CD4-positive, alpha-beta T cell treated with Interleukin-15 for 4 hours (primary cell): ENCODE results near the gene PPFIA4.

Source experiments
- DNase-seq: peaks from one replicate; pipeline ENCODE4 v3.0.0-alpha.2; 2020; ENCODE audit warnings: low spot score

The PPFIA4 gene

DNA sequence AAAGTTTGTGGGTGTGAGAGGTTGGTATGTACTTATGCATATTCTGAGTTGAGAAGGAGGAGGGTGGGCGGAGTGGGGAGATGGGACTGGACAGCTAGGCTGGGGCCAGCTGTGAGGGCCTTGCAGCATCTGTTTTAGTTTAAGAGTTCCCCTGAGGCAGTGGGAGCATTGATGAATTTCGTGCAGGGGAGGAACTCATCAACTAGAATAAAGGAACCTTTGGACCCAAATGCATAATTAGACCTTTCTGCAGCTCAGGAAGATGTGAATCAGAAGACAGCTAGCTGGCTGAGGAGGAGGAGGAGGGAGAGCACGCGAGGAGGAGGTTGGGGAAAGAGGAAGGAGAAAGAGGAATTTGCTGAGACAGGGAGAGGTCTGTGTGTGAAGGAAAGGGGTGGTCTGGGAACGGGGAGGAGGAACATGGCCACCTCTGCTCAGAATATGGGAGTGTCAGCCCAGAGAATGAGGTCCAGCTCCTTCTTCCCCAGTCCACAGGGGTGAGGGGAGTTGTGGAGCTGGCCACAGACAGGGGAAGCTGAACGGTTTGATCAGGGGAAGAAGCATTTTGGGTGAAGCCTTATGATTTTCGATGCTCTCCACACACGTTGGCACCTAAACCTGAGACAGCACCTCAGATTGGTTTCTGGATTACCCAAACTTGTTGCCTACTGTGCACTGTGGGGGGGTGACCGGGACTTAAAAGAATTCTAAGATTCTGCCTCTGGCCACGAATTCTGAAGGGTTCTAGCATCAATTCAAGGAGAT is 31.8 kb downstream of the PPFIA4 start:
- DNase-seq = no peak

DNA sequence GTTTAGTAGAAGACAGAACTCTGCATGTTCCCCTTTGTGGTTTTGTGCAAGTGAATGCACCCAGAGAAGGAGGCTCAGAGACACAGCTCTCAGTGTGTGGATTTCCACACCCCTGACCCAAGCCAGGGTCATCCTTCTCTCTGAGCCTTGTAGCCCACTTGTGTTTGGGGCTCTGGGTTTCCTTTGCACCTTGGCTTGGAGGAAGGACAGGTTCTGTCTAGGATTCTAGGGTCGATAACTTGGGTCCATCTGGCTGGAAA is 32.3 kb downstream of the PPFIA4 start:
- no peak for DNase-seq

DNA sequence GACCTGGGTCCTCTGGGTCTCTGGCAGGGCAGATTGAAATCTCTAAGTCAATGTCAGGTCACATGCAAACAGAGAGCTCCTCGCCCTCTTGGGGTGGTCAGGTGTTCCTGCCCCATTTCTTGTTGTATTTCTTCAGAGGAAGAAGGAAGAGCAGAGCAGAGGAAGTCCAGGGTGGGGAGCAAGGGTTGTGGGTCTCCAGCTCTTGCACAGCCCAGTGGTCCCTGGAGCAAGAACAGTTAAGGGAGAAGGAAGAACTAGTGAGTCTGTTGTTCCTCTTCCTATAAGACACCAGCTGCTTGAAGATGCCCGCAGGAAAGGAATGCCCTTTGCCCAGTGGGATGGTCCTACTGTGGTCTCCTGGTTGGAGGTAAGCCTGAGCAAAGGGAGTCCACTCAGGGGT is 33.2 kb downstream of the PPFIA4 start:
- DNase-seq = no peak

DNA sequence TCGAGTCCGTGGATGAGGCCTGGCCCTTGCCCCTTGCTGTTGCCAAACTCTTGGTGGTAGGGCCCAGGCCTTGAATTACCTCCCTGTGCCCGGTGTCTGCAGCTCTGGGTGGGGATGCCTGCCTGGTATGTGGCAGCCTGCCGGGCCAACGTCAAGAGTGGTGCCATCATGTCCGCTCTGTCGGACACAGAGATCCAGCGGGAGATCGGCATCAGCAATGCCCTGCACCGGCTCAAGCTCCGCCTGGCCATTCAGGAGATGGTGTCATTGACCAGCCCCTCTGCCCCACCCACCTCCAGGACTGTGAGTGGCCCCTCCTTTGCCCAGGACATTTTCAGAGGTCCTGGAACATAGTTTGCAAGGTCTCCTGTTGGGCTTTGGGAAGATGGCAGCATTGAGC is 33.8 kb downstream of the PPFIA4 start:
- DNase-seq = no peak

DNA sequence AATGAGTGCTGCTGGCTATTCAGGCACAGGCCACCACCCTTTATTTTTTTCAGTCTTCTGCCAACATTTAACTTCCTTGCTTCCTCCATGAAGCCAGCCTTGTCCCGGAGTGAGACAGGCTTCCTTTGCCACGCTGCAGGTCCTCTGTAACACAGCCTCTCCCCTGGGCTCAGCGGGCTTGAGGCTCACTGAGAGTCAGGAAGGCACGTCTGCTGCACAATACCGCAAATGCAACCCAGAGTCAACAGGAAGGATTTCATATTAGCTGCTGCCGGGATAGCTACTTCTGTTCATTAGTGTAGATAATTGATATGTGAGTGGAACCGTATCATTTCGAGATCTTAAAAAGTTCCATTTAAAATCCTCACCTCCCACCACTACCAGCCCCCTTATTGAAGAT is 37.0 kb downstream of the PPFIA4 start:
- DNase-seq = no peak

DNA sequence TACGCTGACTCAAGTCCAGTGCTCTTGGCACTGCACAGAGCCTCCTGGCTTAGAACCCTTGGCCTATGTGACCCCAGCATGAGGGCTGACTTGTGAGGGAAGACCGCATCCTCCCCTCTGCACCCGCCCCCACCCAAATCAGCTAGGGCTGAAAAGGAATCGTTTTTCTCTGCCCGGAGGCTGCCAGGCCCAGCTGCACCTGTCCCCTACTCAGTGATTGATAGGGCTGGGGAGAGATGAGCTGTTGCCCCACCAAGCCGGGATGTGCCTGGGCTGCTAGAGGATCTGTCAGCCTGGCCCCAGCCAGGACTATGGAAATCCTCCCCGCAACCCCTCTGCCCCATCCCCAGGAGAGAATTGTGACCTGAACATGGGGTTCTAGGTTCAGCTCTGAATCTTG is 38.9 kb downstream of the PPFIA4 start:
- DNase-seq = no peak

DNA sequence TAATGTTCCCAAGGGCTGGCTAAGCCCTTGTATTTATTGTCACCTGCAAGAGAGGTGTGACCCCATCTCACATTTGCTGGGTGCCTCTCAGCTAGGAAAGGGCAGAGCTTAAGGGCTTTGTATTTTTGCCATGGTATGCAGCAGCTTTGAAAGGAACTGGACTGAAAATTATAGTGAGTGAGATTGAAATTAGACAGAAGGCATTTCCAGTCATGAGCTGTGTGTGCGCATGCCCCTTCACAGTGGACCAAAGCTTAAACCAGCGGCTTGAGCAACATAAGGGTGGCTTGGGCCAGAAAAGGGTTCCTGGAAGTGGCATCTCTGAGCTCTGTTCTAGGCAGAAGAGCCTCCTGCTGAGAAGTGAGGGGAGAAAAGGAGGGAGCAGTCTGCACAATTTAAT is 39.7 kb downstream of the PPFIA4 start:
- DNase-seq = no peak

DNA sequence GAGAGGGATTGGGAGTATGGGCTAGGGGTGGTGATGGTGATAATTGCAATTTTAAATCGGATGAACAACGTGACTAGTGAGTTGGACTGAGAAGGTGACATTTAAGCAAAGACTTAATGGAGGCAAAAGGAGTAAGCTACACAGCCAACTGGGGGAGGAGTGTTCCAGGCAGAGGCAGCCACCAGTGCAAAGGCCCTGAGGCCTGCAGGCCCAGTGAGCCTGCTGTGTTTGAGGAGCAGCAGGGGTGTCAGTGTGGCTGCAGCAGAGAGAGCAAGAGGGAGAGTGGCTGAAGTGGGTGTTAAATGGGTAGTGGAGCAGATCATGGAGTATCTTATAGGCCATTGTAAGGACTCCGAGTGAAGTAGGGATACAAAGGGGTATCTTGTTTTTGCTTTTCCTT is 40.7 kb downstream of the PPFIA4 start:
- no peak for DNase-seq

DNA sequence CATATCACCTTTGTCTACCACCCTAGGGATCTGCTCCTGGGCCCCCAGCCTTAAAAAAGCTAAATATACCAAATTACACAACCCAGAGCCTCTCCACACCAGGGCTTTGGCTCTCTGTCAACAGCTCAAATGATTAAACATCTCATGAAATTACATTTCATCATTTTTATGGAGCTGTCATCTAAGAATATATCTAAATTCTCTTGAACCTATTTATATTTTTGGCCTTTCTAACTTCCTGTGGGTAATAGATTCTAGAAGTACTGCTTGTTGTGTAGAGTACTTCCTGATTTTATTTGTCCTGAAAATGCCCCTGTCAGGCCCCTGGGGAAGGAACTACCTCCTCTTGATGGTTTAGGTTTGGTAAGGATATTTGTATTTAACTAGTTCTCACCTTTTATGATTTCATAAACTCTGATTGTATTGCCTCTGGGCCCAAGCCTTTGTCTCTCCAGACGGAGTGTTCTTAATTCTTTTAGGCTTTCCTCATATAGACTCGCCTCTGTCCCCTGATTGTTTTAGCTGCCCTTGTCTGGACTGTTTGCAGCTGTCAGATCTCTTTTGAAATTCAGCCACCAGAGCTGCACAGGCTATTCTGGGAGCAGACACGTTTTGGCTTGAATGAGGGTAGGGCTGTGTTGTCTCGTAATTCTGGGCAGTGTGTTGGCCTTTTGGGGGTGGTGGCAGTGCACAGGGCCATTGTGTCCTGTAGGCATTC is 42.9 kb downstream of the PPFIA4 start:
- DNase-seq = no peak

DNA sequence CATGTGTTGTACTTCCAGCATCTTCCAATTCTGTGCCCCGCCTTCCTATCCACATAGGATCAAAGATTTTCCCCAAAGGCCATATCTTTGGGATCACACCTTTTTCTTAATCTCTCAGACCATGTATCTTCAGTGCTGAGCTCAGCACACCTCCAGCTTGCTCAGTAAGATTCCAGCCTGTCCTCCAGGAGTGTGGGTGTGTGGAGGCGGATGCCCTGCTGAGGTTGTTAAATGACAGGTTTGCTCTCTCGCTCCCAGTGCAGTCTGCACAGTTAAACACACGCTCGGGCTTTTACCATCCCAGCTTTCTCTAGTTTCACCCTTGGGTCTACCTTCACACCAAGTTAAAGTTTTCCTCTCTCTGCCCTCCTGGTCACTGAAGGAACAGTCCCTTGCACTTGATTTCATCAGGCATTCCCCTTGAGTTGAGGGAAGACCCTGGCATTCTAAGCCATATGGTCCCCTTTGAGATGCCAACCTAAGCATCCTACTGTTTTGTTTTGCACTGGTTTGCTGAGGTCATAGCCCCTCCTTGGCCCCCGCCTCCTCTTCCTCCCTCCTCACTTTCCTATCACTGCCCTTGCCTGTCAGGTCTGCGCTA is 45.8 kb downstream of the PPFIA4 start:
- no peak for DNase-seq

DNA sequence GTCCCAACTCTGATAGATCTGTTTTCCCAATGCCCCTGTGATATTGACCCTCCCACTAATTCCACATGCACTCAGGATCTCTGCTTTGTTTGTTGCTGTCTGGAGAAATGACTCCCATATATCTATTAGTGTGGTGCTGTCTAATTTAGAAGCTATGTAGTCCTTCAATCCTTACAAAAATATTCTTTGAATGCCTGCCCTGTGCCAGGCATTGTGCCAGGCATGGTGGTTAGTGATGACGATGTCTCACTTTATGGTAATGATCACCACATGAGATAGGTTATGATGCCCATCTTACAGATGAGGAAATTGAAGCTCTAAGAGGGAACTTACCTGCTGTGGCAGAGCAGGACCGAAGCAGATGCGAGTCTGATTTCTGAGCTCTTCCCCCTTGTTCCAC is 46.6 kb downstream of the PPFIA4 start:
- DNase-seq = no peak

DNA sequence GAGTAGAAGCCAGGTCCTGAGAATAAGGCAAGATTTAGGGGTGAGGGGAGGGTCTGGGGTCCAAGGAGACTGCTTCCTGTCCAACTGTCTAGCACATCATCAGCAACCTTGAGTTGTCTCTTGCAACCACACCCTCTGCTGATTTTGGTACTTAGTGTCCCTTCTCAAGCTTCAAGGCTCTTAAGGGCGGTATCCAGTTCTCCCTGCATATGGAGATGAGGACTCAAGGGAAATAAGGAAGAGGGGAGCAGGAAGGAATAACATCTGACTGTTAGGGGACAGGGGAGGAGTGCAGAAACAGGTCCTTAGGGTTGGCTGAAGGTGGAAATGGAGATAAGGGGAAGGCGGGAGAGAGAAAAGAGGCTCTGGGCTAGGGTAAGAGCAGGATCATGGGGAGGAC is 47.2 kb downstream of the PPFIA4 start:
- no peak for DNase-seq

DNA sequence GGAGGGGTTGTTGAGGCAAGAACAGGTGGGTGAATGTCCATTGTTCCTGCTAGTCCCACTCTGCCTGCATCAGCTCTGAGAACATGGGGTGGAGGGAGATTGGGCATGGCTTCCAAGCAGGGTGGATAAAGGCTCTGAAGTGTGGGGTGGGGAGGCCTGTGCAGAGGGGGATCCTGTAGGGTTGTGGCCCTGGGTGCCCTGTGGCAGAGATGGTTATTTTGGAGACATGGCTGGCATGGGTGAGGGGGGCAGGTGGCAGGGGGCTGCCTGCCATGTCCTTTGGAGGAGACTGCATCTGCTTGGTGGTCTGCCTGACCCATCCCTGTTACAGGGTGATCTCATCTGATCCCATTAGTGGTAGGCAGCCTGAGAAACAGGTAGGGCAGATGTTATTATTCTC is 48.3 kb downstream of the PPFIA4 start:
- no peak for DNase-seq

DNA sequence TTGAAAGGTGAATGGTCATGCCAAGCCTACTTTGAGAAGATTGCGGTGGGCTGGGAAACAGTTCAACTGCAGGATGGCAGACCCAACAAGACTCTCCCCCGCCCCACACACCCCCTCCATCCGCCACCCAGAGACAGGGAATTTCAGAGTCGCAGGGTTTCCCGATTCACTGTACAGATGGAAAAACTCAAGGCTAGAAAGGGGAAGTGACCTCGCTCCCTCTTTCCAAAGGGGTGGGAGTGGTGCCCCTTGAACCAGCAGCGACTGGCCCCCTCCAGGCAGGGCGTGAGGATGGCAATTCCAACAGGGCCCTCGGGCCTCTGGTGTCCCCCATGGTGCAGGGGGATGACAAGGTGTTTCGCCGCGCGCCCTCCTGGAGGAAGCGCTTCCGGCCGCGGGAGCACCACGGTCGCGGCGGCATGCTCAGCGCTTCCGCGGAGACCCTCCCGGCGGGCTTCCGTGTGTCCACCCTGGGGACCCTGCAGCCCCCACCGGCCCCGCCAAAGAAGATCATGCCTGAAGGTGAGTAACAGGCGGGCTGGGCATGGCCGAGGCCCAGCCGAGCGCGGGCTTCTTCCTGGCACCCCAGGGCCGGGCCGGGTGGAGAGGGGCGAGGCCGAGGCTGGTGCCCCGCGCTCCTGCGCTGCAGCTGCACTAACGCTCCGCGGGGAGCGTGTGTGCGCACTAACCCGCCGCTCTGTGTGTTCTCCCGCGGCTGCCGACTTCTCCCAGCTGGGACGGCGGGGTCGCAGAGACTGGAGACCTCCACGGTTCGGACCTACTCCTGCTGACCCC is 49.1 kb downstream of the PPFIA4 start:
- DNase-seq = no peak

DNA sequence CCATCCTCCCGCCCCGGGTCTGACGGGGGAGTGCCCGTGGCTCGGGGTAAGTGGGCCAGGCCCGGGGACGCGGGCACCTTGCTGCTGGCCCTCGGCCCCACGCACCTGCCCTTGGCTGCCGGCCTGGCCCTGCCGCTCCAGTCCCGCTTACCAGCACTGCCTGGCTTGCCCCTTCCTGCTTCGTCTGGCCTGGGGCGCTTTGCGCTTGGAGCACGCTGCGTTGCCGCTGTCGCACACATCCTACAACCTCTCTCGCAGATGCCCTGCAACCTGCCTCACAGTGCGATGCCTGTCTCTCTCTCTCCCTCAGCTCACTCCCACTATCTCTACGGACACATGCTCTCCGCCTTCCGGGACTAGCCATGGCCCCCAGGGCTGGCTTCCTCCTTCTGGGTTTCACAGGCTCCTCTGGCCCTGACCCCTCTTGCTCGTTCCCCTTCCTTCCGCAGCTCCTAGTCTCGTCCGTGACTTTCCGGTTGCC is 49.8 kb downstream of the PPFIA4 start:
- DNase-seq = no peak

DNA sequence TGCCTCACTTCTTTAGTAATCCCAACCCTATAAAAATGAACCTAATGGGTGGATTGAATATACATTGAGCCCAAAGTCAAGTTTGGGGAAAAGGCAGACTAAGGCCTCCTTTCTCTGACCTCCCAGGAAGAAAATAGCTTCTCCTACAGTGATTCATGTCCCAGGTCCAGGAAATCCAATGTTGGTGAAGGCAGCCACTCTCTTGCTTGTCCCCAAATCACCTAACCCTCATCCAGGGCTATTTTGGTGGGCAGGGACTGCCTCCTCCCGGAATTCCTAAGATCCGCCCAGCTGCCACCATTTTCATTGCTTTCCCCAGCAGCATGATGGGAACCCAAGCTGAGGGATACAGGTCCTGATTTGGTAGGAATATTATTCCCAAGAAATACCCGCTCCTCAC is 51.1 kb downstream of the PPFIA4 start:
- no peak for DNase-seq

DNA sequence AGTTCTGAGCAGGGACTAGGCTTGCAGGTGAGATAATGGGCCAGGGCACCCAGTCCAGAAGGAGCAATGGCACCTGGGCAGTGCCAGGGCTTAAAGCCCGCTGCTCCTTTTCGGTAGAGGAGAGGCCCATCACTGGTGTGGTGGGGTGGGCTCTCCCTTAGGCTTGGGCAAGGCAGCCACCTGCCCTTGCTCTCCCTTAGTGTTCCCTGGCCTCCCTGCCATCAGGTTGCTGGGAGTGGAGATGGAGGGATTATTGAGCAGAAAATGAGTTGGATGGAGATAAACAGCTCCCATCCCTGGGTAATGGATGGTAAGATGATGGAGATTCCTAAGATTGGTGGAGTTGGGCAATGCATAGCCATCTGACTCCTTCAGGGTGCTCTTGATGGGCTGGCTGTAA is 51.7 kb downstream of the PPFIA4 start:
- DNase-seq = no peak

DNA sequence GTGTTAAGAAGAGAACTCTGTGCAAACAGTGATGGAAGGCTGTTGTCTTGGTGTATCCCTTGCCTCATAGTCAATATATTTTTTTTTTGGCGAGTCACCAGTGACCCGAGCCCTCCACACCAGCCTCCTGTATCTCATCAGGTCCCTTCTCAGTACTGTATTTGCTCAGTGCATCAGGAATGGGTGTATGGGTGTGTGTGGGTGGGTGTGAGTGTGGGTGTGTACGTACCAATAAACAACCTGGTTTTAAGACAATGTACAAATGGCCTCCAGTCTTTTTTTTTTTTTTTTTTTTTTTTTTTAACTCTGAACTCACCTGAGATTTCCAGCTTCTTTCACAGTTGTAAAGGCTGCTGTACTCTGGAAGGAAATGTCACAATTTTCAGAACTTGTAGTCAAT is 52.2 kb downstream of the PPFIA4 start:
- no peak for DNase-seq

DNA sequence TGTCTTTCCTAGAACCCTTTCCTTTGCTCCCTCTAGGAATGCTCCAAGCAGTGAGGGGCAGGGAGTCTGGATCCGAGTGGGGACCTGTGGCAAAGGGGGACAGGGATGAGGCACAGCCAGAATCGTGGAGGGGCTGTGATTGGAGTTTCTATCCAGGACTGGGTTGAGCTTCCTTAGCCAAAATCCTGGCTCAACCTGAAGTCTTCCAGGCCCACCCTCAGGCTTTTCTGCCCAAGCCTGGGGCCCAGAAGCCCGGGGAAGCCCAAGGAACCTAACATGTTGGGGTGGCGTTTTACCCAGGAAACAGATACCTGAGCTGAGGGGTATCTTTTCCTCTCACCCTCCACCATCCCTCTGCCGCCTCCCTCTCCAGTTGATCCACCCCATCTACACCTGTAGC is 54.2 kb downstream of the PPFIA4 start:
- DNase-seq = no peak

DNA sequence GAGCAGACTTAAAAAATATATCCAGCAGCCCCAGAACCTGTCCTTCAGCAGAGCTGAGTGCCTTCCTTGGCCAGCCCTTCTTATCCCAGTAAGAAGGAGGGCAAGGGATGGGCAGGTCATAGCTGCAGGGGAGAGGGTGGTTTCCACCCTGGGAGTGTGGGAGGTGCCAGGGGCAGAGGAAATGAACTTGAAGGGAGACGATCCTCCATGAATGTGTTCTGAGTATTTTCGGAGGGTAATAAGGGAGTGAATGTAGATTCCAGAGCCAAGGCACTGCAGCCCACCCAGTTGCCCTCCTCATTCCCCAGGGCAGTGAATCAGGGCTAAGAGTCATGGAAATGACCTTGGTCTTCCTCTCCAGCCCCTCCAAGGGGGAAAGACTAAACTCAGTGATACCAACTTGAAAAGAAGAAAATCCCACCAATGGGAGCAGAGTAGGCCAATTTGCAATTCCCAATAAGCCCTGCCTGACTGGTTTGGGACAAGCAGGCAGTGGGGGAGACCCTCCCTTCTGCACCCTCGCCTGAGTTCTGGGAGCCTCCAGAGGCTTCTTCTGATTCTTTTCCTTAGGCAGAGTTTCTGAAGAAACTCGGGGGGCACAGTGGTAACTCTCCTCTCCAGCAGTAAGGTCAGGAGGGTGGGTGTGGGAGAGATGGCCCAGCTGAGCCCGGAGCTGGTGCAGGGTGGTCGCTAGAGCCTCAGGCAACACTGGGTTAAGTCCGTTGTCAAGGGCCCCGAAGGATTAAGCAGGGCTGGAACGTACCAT is 55.4 kb downstream of the PPFIA4 start:
- DNase-seq = no peak

DNA sequence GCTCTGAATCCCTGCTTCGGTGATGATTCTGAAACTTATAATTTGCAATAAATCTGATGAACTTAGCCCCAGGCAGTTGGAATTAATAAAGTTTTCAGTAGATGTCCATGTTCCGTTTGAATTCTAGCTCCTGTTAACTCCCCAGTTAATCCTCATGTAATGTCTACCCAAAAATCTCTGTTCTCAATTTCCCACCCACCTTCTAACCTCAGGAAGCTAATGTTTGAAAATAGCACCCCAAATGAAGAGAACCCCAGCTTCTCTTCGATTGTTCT is 55.9 kb downstream of the PPFIA4 start:
- DNase-seq = no peak
